Measurements from ENCODE around the gene ULK2. TPM values are rescaled to one million over a fixed set of nuclear protein-coding genes. Genes with fewer than 3 reads are reported as not detected.
"Not testable (repeated sequence)": the region's sequence is repeated elsewhere in the genome, so short reads cannot be mapped to it uniquely, and the experiment has no call there.

ULK2 gene
- polyA plus RNA-seq, 12 donors, result 19.0 to 47.7 (median 24.5) TPM; not detected in 1

DNA sequence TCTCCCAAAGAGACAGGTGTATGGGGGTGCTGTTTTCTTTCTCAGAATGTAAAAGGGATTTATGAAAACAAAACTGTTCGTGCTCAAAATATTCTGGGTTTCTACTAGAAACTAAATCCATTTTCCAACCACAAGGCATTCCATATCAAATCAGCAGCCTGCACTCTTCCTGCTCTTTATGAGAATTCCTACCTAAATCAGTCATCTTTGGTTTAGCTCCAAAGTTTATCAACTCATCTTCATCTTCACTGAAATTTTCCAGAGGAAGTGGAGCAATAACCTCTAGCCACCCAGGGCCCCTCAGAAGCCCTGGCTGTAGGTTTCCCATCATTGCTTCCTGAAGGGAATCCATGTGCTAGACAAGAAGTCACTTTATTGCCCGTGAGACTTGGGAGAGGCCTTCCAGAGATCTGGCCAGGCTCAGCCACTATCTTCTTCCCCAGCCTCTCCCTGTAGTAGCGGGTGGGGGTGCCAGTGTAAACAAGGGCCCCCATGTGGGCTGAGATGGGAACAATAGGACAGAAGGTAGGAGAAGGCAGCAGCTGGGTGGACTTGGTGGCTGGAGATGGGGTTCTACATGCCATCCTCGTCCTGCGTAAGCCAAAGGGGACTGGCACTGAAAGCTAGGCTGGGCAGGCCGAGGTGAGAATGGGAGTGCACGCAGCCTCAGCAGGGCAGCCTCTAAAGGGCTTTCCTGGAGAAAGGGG, 97.6 kb downstream of the ULK2 start:
- DNase-seq, result no peak

GRCh38 chr17:19768046-19768782, 99.5 kb downstream of the ULK2 start:
- no peak for DNase-seq

DNA sequence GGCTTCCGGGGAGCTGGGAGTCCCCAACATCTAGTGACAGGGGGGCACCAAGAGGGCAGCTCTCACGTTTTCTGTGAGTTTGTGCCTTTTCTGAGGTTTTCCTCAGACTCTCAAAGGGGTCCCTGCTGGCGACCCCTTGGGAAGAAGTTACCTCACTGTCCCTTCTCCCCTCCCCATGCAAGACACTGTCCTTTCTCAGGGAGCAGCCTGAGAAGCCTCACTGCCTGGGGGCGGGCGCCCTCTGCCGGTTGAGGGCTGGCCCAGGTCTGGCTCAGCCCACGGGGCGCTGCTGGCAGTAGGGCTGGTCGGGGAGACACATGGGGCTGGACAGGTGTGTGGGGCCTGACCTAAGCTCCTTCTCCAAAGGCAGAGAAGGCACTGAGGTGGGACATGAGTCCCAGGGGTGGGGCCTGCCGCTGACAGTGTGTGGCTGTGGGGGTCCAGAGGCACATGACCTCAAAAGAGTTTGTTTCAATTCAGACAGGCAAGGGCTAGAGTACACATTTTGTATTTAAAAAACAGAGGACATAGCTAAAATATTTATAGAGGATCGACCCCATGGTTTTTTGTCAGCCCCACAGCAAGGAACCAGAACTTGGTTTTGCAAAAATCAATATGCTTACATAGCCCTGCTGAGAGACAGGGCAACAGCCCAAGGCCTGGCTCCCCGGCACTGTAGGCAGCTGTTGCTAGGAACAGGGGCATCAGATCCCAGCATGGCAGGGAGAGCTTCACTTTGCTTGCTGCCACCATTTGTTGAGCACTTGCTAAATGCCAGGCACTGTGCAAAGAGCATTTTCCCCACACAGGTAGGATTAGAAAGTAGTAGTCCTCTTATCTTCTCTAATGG, 101.1 kb downstream of the ULK2 start:
- peak; percentile 79 for DNase-seq

GRCh38 chr17:19766016-19766415, 101.7 kb downstream of the ULK2 start:
- no peak for DNase-seq

DNA sequence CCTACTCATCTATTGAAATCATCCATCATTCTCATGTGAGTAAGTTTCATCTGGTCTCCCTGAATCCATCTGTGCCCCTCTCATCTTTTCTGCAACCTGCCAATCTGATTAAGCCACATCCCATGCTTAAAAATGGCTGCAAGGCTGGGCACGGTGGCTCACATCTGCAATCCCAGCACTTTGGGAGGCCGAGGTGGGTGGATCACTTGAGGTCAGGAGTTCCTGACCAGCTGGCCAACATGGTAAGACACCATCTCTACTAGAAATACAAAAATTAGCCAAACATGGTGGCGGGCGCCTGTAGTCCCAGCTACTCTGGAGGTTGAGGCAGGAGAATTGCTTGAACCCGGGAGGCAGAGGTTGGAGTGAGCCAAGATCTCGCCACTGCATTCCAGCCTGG, 103.7 kb downstream of the ULK2 start:
- DNase-seq, result not testable (repeated sequence)

GRCh38 chr17:19763416-19763815, 104.3 kb downstream of the ULK2 start:
- DNase-seq, result no peak

DNA sequence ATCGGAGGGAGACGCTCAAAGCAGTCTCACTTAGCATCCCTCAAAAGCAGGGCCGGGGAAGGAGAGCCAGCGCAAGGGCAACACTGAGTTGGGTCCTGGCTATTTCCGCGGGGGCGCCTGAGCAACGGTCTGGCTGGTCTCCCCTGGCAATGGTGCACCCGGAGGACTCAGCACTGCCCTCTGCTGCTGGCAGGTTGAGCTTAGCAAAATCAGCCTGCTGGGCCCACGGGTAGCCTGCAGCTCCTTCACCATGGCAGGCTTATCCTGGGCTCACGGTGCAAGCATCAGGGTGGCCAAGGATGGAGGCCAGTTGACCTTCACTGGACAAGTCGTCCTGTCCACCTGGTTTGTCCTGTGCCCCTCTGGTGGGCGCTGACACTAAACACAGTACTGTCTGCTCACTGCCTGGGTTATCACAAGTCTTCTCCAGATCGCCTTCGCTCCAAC, 105.2 kb downstream of the ULK2 start:
- DNase-seq, result no peak

DNA sequence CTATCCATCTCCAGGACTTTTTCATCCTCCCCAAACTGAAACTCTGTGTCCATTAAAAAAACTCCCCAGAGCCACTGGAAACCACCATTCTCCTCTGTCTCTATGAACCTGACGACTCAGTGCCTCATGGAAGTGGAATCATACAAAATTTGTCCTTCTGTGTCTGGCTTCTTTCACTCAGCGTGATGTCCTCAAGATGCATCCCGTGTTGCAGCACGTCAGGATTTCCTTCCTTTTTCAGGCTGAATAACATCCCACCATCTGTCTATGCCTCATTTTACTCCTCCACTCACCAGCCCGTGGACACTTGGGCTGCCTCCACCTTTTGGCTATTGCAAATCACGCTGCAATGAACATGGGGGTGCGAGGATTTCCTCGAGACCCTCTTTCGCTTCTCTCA, 107.0 kb downstream of the ULK2 start:
- DNase-seq, result no peak

DNA sequence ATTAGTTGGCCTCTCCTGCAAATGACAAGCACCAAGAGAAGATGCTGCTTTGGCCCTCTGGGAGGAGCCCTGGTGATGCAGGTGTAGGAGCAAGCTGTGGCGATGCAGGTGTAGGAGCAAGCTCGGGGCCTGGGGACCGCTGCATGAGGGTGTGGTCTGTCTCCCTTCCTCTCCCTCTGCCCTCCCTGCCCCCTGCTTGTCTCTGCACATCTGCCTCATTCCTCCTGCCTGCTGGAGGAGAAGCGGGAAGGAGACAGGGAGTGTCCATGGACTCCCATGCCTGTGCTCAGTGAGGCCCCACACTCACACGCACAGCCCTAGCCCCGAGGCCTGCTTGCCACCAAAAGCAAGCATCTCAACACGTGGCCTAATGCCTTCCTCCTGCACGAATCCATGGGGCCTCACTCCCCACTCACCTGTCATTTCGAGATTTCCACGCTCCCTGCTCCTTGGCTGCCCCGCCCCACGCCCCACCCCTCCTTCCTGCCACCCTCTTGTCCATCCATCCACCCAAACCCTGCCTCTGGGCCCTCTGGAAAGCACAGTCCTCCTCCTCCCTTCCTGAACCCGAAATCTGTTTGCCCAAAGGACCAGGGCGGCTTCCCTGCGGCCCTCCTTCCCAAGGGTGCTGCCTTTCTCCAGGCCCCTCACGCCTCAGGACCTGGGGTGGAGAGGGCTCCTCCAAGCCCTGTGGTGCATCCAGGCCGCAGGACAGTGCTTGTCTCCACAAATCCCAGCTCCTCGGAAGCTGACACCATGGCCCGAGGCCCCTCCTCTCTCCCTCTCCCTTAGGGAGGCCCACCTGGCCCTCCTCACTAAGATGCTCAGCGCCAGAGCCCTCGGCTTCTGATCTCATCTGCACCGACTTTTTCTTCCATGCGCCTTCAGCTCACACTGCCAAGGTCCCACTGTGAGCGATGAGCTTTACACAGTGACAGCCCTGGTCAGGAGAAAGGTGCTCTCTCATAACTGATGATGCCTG, 107.9 kb downstream of the ULK2 start:
- DNase-seq, result no peak

- no peak for DNase-seq
Observed at GRCh38 chr17:19757536-19758180, 110.1 kb downstream of the ULK2 start.

GRCh38 chr17:19756546-19756945, 111.2 kb downstream of the ULK2 start:
- DNase-seq, result no peak

DNA sequence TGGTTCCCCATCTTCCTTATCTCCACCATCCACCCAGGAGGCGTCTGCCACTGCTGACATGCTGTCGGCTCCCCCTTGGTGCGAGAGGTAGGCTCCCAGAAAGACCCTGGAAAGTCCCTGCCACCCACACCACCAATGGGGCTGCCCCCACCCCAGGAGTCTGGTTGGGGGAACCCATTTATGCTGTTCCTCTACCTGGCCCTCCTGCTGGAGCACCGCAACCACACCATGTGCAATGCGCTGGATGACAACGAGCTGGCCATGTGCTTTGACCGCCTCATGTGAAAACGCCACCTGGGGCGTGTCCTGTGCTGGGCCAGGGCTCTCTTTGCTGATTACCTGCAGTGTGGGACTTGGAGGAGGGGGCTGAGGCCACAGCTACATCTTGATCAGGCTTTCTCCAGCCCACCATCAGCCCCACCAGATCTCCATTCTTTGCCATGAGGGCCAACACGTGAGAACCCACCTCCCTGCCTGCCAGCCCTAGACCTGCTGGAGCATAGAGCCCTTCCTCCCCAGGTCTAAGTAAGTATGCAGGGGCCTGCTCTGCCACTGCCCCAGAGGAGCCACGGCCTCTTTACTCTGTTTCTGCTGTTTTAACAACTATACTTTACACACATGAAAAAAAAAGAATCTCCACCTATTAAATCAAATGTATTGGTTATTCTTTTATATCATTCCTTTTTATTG, 111.8 kb downstream of the ULK2 start:
- no peak for DNase-seq

GRCh38 chr17:19755392-19755791, 112.3 kb downstream of the ULK2 start:
- DNase-seq, result no peak

DNA sequence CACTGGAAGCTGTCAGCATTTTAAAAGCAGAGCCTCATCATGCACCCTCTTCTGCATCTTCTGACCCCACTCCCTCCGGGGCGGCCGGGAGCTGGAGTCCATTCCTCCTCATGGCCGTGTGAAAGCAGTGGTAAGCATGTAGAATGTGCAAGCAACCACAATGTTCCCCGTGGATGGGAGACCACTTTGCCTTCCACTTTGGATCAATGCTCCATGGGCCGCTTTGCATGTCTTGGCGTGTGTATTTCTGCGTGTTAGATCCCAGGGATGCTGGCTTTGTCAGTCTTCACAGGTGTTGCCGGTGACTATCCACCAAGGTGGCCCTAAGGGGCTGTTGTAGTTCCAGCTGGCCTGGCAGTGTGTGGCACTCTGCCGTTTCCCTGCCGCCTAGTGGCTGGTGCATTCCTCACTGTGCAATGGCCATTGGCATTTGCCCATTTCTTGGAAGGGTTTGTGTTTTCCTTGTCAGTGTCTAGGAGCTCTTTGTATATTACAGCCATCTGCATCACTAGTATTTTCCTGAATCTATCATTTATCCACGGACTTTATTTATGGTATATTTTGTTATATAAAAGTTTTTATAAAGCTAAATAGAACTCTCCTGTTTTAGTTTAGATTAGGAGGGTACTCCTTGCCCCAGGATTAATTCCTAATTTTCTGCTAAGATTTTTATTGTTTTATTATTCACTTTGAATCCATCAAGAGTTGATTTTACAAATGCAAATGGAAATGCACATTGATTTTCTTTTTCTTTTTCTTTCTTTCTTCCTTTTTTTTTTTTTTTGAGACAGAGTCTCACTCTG, 113.9 kb downstream of the ULK2 start:
- DNase-seq, result no peak

- no peak for DNase-seq
Observed at GRCh38 chr17:19753051-19753509, 114.7 kb downstream of the ULK2 start.

GRCh38 chr17:19752216-19753050, 115.3 kb downstream of the ULK2 start:
- DNase-seq, result no peak

DNA sequence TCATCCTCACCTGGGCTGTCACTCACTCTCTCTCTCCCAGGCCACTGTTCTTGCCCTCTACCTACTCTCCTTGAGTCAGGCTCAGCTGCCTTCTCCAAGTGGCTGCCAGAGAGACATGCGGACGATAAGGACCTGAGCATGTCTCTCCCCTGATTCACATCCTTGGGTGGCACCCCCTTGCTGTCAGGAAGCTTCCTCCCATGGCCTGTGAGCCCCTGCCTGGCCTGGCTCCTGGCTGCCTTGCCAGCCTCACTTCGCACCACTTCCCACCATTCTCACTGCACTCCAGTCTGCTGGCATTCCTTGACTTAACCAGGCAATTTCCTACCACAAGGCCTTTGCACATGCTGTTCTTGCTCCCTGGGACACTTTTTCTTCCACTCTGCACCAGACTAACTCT, 116.9 kb downstream of the ULK2 start:
- no peak for DNase-seq

DNA sequence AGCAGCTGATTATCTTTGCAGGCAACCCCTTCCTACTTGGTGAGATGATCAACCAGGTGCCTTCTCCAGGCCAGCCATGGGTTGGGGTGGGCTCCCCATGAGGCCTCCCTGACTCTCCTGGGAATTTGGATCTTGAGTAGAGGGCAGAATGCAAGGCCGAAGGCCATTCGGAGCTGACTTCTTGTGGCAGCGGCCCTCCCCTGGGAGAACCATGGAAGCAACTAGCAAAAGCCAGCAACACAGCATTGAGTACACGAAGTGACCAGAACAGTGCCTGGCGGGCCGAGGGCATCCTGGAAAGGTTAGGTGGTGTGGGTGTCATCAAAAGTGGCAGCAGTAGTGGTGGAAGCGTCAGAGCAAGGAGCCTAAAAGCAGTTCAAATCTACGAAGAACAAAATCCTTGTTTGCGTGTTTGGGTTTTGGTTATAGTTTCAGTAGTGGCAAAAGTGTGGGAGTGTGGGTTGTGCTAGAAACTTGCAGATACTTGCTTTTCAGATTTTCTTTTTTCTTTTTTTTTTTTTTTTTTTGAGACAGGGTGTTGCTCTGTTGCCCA, 117.6 kb downstream of the ULK2 start:
- no peak for DNase-seq
